GM21825 (cell line): ENCODE results near the gene RAB37.

Source experiments
- ATAC-seq: cut with Tn5 transposase; IDR thresholded peaks from one replicate; pipeline ENCODE4 v1.9.1; 2021; ENCODE audit warnings: mild to moderate bottlenecking, moderate library complexity; ENCODE audit not compliant: unreplicated experiment

The RAB37 gene, protein sequence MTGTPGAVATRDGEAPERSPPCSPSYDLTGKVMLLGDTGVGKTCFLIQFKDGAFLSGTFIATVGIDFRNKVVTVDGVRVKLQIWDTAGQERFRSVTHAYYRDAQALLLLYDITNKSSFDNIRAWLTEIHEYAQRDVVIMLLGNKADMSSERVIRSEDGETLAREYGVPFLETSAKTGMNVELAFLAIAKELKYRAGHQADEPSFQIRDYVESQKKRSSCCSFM

DNA sequence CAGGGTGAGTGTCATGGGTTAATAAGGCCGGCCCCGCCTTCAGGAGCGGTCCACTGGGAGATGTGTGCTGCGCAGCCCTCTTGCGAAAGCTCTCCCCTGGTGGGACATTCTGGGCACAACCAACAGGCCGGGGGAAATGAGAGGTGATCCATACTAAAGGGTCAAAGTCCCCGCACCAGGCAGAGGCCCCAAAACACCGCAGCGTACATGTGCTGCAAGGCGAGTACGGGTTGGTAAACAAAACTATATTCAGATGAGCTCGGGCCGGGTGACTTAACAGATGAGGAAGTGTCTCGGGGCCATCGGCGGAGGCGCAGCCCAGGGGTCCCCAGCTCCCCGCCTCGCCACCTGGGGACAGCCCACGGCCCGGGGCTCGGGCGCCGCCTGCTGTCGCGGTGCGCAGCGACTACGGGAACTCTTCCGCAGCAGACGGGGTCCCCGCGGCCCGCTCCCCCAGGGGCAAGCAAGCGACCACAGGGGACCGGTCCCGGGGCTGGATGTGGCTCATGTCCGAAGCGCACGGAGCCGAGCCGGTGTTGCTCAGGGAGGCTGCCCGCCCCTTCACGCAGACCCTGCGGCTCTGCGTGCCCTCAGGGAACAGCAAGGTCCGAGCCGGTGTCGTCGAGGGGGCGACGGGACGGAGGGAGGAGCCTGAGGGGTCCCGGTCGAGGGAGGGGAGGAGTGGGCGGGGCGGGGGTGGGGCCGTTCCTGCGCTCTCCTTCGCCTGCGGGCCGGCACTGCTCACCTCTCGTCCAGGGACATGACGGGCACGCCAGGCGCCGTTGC lies at the start of gene RAB37:
RAB37 (plus strand) TSS at position 744 of the 786 bp plus-strand sequence; CDS start at position 761, 17 bp downstream.
- peak; percentile 39 for ATAC-seq

DNA sequence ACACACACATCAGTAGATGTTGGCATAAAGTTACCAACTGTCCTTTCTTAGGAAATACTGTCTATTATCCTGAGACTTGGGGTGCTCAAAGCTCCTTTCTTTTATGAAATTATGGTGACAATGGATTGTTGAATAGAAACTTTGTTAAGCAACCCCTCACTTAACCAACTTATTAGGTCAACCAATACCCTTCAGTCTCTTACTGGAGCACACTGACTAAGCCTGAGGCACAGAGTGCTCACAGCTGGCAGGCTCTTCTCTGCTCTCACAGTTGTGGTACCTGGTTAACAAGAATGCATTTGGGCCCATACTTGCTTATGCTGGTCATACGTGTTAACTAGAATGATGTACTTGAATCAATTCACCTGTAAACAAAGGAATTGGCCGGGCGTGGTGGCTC lies 49.2 kb upstream of the RAB37 start:
- ATAC-seq: no peak

DNA sequence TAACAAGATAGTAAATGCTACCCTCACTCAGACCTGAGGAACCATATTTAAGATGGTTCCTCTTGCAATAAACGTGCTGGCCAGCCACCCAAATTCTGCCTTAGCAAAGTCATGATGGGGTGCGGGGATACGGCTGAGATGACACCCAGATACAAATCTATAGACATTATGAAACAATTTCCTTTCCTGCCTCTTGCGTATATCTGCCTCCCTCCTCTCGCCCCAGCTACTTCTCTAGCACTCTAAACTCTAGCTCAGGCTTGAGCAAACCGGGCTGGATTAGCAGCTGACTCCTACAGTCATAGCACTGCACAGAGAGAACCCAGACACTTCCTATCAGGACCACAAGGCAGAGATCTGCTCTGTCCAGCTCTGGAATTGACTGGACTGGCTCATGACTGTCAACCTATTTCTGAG lies 46.6 kb upstream of the RAB37 start:
- ATAC-seq: no peak

DNA sequence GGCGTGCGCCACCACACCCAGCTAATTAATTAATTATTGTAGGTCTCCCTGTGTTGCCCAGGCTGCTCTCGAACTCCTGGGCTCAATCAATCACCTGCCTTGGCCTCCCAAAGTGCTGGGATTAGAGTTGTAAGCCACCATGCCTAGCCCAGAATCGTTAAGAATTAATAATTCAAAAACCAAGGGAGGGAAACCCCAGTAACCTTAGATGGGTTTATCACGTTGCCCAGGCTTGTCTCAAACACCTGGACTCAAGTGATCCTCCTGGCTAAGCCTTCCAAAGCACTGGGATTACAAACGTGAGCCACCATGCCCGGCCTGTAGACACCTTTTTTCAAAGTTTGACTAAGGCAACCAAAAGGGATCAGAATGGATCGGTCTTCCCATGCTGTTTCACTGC lies 45.9 kb upstream of the RAB37 start:
- ATAC-seq: no peak

DNA sequence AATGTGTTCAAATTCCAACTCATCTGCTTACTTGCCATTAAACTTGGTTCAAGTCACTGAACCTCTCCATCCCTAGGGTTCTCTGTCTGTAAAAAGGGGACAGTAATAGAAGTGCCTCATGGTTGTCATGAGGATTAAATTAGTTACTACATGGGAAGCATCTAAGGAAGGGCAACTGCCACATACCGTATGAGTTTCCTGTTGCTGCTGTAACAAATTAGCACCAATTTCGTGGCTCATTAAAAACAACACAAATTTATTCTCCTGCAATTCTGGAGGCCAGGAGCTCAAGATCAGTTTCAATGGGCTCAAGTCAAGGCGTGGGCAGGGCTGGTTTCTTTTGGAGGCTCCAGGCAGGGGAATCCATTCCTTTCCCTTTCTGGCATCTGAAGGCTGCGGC lies 43.0 kb upstream of the RAB37 start:
- no peak for ATAC-seq

DNA sequence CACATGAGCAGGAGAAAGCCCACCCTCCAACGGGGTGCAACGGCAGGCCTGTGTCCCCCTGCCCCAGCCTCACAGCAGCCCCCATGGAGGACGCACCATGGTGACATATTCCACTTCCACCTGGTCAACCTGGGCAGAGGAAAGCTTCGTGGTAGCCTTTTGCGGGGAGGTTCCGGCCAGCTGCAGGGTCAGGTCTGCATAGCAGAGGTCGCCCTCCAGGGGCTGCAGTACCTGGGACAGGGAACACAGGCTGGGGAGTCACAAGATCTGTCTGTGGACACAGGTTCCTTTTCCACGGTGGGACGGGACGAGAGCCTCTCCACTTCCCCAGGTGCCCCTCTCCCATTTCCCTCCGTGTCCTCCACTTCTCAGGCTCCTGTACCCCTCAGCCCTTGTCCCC lies 41.4 kb upstream of the RAB37 start:
- ATAC-seq: no peak

DNA sequence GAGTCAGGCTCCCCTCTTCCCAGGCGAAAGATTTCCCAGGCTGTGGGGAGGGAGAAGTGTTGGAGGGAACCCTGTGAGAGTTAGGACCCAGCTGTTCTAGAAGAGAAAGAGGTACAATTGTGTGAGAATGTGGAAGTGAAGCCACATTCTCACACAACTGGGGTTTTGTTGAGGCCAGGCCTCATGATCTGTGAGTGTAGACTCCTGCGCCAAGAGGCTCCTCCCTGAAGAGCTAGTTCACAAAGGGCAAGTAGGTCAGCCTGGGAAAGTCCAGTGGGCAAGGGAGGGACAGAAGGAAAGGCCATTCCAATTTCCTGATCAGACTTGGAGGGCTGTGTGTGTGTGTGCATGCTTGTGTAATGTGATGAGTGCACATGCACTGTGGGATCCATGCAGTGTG lies 39.5 kb upstream of the RAB37 start:
- ATAC-seq: no peak

DNA sequence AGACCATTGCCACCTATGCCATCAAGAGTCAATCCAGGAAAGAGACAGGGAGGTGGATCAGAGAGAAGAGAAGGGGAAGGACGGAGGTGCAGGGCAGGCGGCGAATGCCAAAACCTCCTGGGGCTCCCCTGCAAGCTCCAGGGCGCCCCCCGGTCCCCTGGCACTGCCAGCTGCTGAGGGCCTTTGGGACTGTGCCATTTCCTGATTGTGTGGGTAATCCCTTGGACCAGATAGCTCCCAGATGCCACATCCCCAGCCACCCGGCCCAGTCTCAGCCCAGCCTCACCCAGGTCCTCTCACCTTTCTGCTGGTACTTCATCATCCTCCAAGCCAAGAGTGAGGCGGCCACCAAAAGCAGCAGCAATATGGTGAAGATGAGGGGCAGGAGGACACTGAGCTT lies 39.0 kb upstream of the RAB37 start:
- ATAC-seq: no peak

DNA sequence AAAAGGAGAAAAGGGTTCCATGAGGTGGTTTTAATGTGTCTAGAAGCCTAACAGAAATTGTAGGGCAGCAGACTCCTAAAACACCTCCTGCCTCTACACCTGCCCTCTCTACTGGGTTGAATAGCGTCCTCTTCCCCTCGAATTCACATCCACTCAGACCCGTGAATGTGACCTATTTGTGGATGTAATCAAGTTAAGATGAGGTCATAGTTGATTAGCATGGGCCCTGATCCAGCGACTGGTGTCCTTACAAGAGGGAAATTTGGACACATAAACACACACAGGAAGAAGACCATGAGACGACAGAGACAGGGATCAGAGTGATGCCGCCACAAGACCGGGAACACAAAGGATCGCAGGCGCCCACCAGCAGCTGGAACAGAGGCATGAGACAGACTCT lies 37.8 kb upstream of the RAB37 start:
- no peak for ATAC-seq

DNA sequence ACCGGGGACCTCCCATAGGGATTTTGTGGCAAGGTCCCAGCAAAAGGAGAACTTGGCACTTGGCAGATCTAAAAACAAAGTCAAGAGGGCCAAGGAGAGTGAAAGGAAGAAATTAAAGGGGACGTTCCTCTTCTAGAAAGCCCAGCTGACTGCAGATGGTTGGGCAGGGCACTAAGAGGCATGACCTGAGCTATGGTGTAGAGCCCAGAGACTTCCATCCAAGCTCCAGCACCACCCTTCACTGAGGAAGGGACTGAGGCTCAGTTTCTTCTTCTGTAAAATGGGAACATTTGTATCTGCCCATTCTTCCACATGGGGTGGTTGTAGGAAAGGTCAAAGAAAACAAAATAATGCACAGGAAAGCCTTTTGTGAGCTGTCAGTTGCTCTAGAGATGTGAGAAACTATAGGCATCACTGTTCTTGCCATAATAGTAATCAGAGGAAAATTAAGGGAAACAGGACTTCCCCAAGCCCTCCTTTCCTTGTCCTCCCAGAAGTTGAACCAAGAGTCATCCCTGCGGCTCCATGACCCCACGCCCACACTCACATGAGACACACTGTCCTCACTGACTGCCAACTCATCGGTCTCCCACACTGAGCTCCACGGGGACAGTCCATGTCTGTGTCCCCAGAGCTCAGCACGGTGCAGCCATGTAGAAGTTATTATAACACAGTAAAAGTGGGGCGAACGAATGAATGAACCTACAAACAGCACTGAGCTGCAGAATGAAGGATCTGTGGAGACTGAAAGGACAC lies 34.8 kb upstream of the RAB37 start:
- ATAC-seq: no peak

DNA sequence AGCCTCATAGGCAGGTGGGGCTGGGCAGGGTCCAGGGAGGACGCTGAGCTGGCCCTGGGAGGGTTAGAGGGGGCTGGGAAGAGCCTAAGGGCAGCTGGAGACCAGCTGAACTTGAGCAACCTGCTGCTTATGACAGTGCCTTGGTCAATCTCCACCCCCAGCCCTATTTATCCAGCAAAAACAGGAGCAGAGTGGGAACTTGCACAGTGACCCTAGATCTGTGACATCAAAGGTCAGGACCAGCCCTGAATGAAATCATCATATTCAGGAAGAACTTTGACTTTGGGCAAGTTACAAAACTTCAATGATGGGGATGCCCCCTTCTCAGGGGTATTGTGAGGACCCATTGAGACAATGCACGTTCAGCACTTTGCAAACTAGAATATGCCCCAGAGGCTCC lies 33.7 kb upstream of the RAB37 start:
- no peak for ATAC-seq

DNA sequence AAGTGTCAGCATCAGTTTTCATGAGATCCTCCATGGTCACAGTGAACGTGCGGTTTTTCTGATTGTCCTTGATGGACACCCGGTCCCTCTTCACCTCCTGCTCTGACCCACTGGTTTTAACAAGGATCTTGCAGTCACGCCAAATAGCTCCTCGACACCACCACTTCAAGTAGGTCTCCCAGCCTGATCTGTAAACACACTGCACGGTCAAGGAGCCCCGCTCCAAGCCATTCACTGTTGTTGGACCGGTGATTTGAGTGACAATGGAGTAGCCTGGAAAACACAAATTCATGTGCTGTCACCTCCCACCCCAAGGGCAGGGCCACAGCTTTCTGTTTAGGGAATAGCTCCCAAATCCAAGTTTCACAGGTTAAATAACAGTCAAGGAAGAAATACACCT lies 32.5 kb upstream of the RAB37 start:
- no peak for ATAC-seq

DNA sequence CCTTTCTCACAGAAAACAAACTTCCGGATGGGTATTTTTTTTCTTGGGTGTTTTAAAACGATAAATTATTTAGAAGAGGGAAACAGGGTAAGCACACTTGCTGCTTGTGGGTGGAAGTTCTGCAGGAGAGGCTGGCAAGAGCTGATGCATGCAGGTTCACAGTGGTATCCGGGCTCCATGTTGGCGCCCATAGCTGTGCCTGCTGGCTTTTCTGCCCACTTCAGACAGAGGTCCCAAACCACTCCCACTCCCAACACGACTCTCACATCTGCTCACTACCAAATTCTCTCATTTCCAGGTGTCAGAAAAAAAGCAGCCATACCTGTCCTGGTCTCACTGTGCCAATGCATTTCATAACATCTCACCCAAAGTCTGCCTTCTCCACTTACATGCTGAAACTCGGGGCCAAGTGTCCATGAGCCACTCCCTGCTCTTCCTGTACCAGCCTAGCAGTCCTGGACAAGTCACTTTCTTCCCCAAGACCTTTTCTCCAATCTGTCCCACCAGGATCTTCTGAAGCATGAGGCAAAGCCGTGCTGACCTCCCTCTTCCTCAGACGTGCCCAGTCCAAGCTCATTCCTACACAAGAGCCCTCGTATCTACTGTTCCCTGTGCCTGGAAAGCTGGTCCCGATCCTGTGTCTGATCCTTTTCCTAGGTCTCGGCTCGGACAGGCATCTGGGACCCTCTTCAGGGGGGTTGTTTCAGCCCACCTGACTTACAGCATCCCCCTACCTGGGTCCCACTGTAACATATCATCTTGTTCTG lies 25.8 kb upstream of the RAB37 start:
- ATAC-seq: no peak

DNA sequence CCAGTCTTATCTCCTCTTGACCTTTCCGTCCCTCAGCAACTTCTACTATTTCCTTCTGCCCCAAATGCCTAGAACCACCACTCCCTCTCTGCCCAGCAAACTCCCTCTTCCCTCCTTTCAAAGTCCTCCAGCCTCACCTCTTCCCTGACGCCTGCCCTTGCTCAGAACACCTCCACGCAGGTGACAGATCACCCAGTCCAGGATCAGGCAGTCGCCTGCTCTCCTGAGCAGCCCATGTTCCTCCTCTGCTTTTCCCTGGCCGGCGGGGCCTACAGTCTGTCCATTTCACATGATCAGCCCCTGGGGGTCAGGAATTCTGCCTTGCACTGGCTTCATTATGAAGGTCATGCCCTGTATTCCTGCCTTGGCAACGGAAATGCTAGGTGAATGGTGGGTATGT lies 24.8 kb upstream of the RAB37 start:
- ATAC-seq: no peak

DNA sequence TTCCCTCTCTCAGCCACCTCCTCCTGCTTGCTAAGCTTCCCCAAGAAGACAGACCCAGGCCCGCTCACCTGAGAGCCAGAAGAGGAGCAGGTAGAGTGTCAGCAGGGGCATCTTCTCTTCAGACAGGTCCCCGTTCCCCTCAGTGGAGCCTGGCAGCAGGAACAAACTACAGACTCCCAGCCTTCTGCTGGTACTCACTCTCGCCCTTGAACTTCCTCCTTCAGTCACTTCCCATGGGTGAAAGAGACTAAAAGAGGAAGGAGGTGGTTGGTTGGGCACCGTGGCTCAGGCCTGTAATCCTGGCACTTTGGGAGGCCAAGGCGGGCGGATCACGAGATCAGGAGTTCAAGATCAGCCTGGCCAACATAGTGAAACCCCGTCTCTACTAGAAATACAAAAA lies 24.3 kb upstream of the RAB37 start, which contains the start of gene CD300LF:
CD300LF (minus strand) TSS at position 168 of the 400 bp plus-strand sequence; CDS start at position 111, 57 bp downstream.
- no peak for ATAC-seq

DNA sequence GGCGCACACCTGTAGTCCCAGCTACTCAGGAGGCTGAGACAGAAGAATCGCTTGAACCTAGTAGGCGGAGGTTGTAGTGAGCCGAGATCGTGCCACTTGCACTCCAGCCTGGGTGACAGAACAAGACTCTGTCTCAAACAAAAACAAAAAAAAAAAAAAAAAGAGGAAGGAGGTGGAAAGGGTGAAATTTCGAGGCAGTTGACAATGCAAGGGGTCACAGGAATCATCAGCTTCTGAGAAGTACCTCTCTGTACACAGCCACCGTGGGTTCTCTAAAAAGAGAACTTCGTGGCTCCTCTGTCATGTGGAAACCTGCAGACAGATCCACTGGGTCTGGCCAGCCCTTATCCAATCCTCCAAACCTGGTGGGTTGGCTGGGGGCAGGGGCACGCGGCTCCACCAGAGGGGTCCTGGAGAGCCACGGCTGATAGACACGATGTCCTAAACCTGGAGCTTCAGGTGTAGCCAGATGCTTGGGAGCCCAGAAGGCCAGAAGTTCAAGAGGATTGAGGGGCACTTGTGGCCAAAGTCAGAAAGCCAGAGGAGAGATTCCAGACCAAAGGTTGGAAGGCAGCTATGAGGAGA lies 23.8 kb upstream of the RAB37 start:
- ATAC-seq: no peak

DNA sequence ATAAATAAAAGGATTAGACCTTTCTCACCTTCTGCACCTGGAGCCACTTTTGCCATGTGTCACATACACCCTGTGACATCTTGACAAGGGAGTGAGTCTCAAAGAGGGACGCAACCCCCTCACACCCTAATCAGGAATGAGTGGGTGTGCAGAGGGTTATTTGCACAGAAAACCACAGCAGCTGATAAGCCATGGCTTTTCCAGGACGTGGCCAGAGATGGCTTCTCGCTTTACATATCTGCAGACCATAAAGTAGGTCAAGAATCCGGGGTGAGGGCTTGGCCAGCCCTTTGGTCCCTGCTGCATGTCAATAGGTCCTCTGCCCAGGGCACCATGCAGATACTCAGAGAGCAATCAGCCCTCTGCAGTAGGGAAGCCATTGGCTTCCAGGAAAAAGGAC lies 21.9 kb upstream of the RAB37 start:
- ATAC-seq: no peak

DNA sequence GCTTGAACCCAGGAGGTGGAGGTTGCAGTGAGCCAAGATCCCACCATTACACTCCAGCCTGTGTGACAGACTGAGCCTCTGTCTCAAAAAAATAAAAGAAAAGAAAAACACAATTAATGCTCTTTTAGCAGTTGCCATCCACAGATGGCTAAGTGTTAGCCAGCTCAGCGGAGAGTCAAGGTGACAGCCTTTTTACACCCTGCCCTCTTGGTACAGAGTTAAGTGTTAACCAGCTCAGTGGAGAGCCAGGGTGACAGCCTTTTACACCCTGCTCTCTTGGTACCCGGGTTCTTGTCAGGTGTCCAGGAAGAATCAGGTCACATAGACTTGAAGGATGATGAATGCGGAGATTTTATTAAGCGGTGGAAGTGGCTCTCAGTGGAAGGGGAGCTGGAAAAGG lies 16.6 kb upstream of the RAB37 start:
- ATAC-seq: no peak

DNA sequence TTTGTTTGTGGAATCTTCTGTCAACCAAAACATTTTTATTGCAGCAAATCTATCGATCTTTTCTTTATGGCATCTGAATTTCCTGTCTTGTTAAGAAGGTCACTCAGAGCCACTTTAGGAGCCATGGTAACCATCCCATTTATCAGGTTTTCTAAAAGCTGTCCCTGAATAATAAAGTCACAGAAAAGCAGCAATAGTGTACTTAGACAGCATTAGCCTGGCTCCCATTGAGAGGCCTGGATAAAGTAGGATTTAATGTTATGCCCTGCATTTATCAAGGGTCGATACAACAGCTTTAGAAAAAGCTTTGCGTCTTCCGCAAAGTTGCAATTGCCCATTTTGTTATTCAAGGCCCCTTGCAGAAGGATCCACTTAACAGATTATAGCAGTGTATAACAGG lies 14.3 kb upstream of the RAB37 start:
- ATAC-seq: no peak

DNA sequence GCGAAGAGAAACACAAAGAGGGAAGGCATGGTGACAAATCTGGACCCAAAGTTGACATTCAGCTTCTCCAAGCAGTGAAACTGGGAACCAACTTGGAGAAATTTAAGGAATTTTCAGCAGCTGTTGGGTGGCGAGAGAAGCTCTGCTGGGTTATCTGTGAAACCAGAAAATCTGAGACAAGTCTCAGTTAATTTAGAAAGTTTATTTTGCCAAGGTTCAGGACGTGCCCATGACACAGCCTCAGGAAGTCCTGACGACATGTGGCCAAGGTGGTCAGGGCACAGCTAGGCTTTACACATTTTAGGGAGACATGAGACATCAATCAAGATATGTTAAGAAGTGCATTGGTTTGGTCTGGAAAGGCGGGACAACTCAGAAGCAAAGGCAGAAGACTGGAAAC lies 13.2 kb upstream of the RAB37 start:
- ATAC-seq: no peak

DNA sequence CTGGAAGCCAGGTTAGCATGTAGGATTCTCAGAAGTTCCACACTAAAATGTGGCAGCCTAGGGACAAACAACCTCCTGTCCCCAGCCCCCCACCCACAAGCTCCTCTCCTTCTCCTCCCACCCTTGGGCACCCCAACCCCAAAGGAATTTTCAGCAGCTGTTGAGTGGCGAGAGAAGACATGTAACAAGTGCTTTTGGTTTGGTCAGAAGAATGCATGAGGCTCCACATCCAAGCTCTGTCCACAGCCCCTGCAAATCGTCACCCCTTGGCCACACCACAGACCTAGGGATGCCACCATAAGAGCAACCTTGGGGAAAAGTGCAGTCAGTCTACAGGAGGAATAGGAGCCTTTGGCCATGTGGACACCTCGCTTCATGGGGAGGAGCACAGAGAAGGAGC lies 11.9 kb upstream of the RAB37 start:
- ATAC-seq: no peak
